Measurements from ENCODE around the gene SPTAN1.

- TF ChIP-seq POLR2A (IDR thresholded peaks at IDR 0.05) (no peak), CTCF (IDR thresholded peaks at IDR 0.05) (no peak)
Measured at GRCh38 chr9:128675382-128675781, 123.0 kb downstream of the SPTAN1 start.
